Articular chondrocyte of knee joint (primary cell): ENCODE measurements around the gene FOXL2. TPM values are rescaled to one million over a fixed set of nuclear protein-coding genes. Genes with fewer than 3 reads are reported as not detected.

Source experiments
- total RNA-seq: library from RNA; depleted of rRNA; stranded (reverse); fragments of >200 nt; gene quantifications from 2 replicates; pipeline ENCODE4 v1.2.3, GENCODE V29; 2012

FOXL2 gene
- total RNA-seq = 0.11 and 0.13 TPM in 2 replicates

DNA sequence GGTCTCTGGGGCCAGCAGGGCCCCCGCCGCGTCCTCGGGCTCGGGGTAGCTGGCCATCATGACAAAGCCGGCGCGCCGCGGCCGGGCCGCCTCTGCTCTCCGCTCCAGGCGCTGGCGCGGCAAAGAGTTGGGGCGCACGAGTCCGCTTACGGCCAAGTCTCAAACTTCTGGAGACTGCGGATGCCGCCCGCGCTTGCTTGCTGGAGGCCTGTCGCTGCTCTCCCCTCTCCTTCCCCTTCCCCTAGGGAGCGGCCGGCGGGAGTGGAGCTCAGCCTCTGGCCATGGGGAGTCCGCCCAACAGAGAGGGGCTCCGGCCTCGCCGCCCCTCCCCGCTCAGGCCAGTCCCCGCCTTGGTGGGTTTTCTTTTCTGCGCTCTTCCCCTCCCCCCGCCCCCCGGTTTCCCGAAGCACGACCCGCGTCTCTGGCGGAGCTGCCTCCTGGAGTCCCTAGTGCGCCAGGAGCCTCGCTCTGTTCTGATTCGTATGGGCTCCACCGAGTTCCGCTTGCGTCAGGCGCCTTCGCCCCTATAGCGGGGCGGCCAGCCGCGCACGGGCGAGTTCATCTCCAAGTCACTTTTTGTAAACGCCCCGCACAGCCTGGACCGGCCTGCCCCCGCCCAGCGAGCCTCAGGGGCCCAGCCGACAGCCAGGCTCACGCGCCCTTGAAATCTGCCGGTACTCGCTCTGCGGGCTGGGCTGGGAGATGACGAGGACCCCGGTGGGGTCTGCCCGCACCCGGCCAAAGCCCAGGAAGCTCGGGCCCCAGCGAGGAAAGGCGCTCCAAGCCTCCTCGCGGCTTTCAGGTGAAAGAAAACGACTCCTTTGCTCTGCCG, at the start of gene FOXL2, which contains the start of gene FOXL2NB:
Gene FOXL2 (minus strand): TSS at position 475 of the 832 bp plus-strand sequence. CDS start 415 bp downstream, at position 60.
Gene FOXL2NB (plus strand): TSS at position 555 of the 832 bp plus-strand sequence. CDS start 148 bp downstream, at position 703.

Other genes starting within 250 kb of the FOXL2 start
- 18.0 and 19.2 TPM in 2 replicates for gene PIK3CB, start 112.2 kb downstream of the FOXL2 start, total RNA-seq
- gene FOXL2NB, start 80 bp upstream of the FOXL2 start, total RNA-seq = 0.13 and 0.22 TPM in 2 replicates
- gene PRR23A, start 59.1 kb upstream of the FOXL2 start, total RNA-seq = not detected in 2 replicates
- gene PRR23B, start 73.8 kb upstream of the FOXL2 start, total RNA-seq = not detected in 2 replicates
- gene PRR23C, start 97.8 kb upstream of the FOXL2 start, total RNA-seq = not detected in 2 replicates